Stomach (tissue), 9 donors: ENCODE measurements around the gene SUDS3. TPM values are rescaled to one million over a fixed set of nuclear protein-coding genes. Genes with fewer than 3 reads are reported as not detected.
"Not testable (repeated sequence)": the region's sequence is repeated elsewhere in the genome, so short reads cannot be mapped to it uniquely, and the experiment has no call there.

Experiments used
- DNase-seq, 2 donors: peaks; one replicate each; pipeline versions ENCODE4 v3.0.0 to v3.0.0-alpha.2; 2013 to 2019
- H3K27ac ChIP-seq, 5 donors: fragments of 200-600 bp in 4 of 5; sonication (generic) in 4 of 5; one replicate each; pipeline ENCODE4 v1.5.1; 2013 to 2019; ENCODE audit warnings: mild to moderate bottlenecking in 1 of 5, moderate library complexity in 1 of 5
- H3K27me3 ChIP-seq, 3 donors: fragments of 200-600 bp; sonication (generic); one replicate each; pipeline ENCODE4 v1.5.1; 2017 to 2019; ENCODE audit warnings: mixed run types in 1 of 3
- H3K36me3 ChIP-seq, 4 donors: fragments of 200-600 bp; sonication (generic); 1 replicate in 3 of 4; 2 replicates in 1 of 4; pipeline ENCODE4 v1.5.1; 2016 to 2019
- H3K4me1 ChIP-seq, 4 donors: fragments of 200-600 bp; sonication (generic); one replicate each; pipeline ENCODE4 v1.5.1; 2016 to 2019
- H3K4me3 ChIP-seq, 4 donors: fragments of 200-600 bp; sonication (generic) in 3 of 4; one replicate each; pipeline ENCODE4 v1.5.1; 2016 to 2019; ENCODE audit warnings: mild to moderate bottlenecking in 1 of 4
- H3K9me3 ChIP-seq, 4 donors: fragments of 200-600 bp; sonication (generic); one replicate each; pipeline ENCODE4 v1.5.1; 2016 to 2019
- EP300 ChIP-seq: sonication (generic); formaldehyde crosslinking; IDR thresholded peaks from one replicate; pipeline ENCODE4 v1.6.1; 2017; ENCODE audit warnings: antibody characterized with exemption
- POLR2A ChIP-seq, 4 donors: fragments of 450-650 bp; IDR thresholded peaks; one replicate each; pipeline ENCODE4 v1.6.1; 2016; ENCODE audit warnings: antibody characterized with exemption in 4 of 4, control low read depth in 2 of 4, mild to moderate bottlenecking in 1 of 4, moderate library complexity in 1 of 4
- POLR2AphosphoS5 ChIP-seq, 3 donors: sonication (generic); formaldehyde crosslinking; IDR thresholded peaks; one replicate each; pipeline ENCODE4 v1.6.1; 2016; ENCODE audit warnings: antibody characterized with exemption in 3 of 3
- WGBS, 5 donors: extraction: QIAGEN DNeasy Blood & Tissue Kit in 3 of 5; methylation state at CpG; one replicate each; pipeline versions ENCODE4 v1.1.5 to v1.1.7; 2013 to 2018; 5-methylcytosine and 5-hydroxymethylcytosine counted together
- intact Hi-C: fragments of 100-400 bp; cut with DNase I; formaldehyde crosslinking; loops from one replicate; pipeline ENCODE4 v1.15.1; 2023; ENCODE audit warnings: low total_unique reads
- polyA plus RNA-seq, 3 donors: library from polyadenylated mRNA; stranded (reverse); fragments of 200-250 nt; gene quantifications; one replicate each; pipeline ENCODE4 v1.2.3, GENCODE V29; 2013
- total RNA-seq, 5 donors: library from RNA; depleted of rRNA; stranded (reverse); fragments of >200 nt; gene quantifications; one replicate each; pipeline versions ENCODE4 v1.1.0 to v1.2.3, GENCODE V29; 2014 to 2016
- TF ChIP-seq, protein P1 (sequence below), 7 experiments: fragments of 450-650 bp in 4 of 7; fragments of 200-600 bp in 3 of 7; sonication (generic) in 3 of 7; IDR thresholded peaks; one replicate each; pipeline ENCODE4 v1.5.1; 2016 to 2019; ENCODE audit warnings: antibody characterized with exemption in 7 of 7, control low read depth in 2 of 7, mild to moderate bottlenecking in 1 of 7
- donor health status: healthy with polysubstance abuse.
- donor health status: Bipolar disorder and iron deficiency.
- donor health status: healthy.

SUDS3 gene
- total and polyA plus RNA-seq, 8 donors, result 10.8 to 122 (median 44.4) TPM

DNA sequence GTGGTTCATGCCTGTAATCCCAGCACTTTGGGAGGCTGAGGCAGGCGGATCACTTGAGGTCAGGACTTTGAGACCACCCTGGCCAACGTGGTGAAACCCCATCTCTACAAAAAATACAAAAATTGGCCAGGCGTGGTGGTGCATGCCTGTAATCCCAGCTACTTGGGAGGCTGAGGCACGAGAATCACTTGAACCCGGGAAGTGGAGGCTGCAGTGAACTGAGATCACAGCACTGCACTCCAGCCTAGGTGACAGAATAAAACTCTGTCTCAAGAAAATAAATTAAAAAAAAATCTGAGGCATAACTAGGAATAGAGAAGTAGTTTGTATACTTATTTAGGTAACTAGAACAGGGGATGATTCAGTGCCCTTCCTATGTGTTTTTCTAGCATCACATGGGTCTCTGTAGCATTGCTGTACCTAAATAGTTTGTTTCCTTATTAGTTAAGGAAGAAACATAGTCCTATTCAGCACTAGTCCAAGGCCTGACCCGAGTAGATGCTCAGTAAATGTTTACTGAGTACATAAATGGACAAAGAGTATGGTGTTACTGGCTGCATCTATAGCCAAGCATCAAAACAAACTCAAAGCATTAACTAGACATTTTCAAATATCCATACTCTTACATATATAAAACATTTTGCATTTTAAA is 25.3 kb upstream of the SUDS3 start:
- Histone ChIP-seq H3K9me3 (no peaks in the 10 kb centered on the region), H3K27me3 (no peaks in the 10 kb centered on the region), H3K36me3 (peaks cover 0 to 7% (median 2%) of the 10 kb centered on the region in 4 donors), H3K4me3 (no peak overlapping the region), H3K4me1 (peaks cover 11 to 62% (median 23%) of the 10 kb centered on the region in 4 donors), H3K27ac (peak overlapping the region in 1 of 5 donors; percentile 14)
- TF ChIP-seq, protein P1, sequence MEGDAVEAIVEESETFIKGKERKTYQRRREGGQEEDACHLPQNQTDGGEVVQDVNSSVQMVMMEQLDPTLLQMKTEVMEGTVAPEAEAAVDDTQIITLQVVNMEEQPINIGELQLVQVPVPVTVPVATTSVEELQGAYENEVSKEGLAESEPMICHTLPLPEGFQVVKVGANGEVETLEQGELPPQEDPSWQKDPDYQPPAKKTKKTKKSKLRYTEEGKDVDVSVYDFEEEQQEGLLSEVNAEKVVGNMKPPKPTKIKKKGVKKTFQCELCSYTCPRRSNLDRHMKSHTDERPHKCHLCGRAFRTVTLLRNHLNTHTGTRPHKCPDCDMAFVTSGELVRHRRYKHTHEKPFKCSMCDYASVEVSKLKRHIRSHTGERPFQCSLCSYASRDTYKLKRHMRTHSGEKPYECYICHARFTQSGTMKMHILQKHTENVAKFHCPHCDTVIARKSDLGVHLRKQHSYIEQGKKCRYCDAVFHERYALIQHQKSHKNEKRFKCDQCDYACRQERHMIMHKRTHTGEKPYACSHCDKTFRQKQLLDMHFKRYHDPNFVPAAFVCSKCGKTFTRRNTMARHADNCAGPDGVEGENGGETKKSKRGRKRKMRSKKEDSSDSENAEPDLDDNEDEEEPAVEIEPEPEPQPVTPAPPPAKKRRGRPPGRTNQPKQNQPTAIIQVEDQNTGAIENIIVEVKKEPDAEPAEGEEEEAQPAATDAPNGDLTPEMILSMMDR (IDR thresholded peaks at IDR 0.05), result no peak
- TF ChIP-seq EP300 (no peak), POLR2AphosphoS5 (IDR thresholded peaks at IDR 0.05) (peak in 1 of 3 donors; percentile 37), POLR2A (IDR thresholded peaks at IDR 0.05) (no peak)
- 81 to 85% (median 83%) methylated on average over 6 of the region's 6 CpGs for WGBS, 5 donors
- intact Hi-C loops, result no loop called here
- no peak for DNase-seq

DNA sequence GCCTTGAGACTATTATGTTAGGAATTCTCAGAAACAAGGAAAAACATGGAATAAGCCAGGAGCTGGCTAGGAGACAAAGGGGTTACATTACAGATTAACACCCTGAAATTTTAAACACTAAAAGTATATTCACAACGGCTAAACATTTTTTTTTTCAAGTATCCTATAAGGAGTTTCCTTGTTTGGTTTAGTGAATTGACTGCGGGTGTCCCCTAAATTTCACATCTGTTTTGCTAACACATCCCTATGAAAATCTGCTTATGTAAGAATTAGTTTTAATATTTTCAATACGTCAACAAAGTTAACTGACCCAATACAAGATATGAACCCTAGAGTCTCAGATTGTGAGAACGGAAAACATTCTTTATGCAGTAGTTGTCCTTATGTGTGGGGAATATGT is 22.6 kb upstream of the SUDS3 start:
- no peaks in the 10 kb centered on the region for H3K9me3 ChIP-seq
- WGBS, 5 donors, result 79 to 88% (median 84%) methylated on average over 4 of the region's 4 CpGs
- DNase-seq, result no peak
- no peak overlapping the region for H3K4me3 ChIP-seq
- H3K27me3 ChIP-seq, result no peaks in the 10 kb centered on the region
- peak overlapping the region in 1 of 5 donors; percentile 43 for H3K27ac ChIP-seq
- peaks cover 21 to 57% (median 31%) of the 10 kb centered on the region in 4 donors for H3K4me1 ChIP-seq
- intact Hi-C loops, result no loop called here
- TF ChIP-seq POLR2AphosphoS5 (IDR thresholded peaks at IDR 0.05), result no peak
- TF ChIP-seq, protein P1 (IDR thresholded peaks at IDR 0.05), result no peak
- TF ChIP-seq POLR2A (IDR thresholded peaks at IDR 0.05), result no peak
- no peak for TF ChIP-seq EP300
- H3K36me3 ChIP-seq, result peaks cover 0 to 7% (median 2%) of the 10 kb centered on the region in 4 donors

DNA sequence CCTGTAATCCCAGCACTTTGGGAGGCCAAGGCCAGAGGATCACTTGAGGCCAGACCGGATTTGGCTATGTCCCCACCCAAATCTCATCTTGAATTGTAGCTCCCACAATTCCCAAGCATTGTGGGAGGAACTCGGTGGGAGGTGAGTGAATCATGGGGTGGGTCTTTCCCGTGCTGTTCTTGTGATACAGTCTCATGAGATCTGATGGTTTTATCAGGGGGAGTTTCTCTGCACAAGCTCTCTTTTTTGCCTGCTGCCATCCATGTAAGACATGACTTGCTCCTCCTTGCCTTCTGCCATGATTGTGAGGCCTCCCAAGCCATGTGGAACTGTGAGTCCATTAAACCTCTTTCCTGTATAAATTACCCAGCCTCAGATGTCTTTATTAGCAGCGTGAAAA is 21.9 kb upstream of the SUDS3 start:
- H3K27me3 ChIP-seq, H3K4me3 ChIP-seq, DNase-seq, H3K9me3 ChIP-seq, H3K27ac ChIP-seq, H3K36me3 ChIP-seq, intact Hi-C loops: not testable (repeated sequence)
- peaks cover 21 to 58% (median 33%) of the 10 kb centered on the region in 4 donors for H3K4me1 ChIP-seq
- WGBS, 5 donors, result 91 to 97% (median 95%) methylated on average over 4 of the region's 4 CpGs

DNA sequence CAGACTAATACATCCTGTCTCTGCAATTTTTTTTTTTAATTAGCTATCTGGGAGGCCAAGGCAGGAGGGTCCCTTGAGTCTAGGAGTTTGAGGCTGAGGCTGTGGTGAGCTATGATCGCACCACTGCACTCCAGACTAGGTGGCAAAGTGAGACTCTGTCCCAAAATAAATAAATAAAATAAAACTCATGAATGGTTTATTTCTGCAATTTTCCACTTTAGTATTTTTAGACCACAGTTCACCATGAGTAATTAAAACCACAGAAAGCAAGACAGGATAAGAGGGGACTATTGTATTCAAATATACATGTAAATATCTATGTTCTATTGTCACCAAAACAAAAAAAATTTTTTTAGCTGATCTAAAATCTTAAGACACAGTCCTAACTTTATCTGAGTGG is 21.5 kb upstream of the SUDS3 start:
- Histone ChIP-seq H3K27ac (no peak overlapping the region), H3K4me3 (no peak overlapping the region), H3K4me1 (peaks cover 21 to 62% (median 35%) of the 10 kb centered on the region in 4 donors), H3K27me3 (no peaks in the 10 kb centered on the region), H3K9me3 (no peaks in the 10 kb centered on the region), H3K36me3 (peaks cover 0 to 7% (median 2%) of the 10 kb centered on the region in 4 donors)
- no peak for DNase-seq
- TF ChIP-seq EP300, result no peak
- TF ChIP-seq, protein P1 (IDR thresholded peaks at IDR 0.05), result no peak
- no peak for TF ChIP-seq POLR2A (IDR thresholded peaks at IDR 0.05)
- TF ChIP-seq POLR2AphosphoS5 (IDR thresholded peaks at IDR 0.05), result no peak
- intact Hi-C loops, result no loop called here
- WGBS, 5 donors, result 91 to 97% (median 92%) methylated on average over 1 of the region's 1 CpG

DNA sequence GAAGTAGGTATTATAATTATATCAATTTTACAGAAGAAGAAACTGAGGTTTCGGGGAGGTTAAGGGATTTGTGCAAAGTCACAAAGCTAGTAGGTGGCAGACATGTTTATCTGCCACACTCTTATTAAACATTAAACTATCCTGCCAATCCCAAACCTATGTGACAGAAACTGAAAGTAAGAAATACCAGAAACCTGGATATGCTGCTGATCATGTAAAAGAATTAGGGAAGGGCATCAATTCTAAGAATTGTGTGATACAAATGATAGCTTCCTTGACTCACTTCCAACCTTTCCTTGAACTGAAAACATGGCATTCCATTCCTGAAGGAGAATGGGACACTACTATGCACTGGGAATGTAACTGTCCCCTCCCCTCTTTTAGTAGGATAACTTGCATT is 20.5 kb upstream of the SUDS3 start:
- H3K36me3 ChIP-seq, result peaks cover 0 to 7% (median 2%) of the 10 kb centered on the region in 4 donors
- peaks cover 21 to 69% (median 36%) of the 10 kb centered on the region in 4 donors for H3K4me1 ChIP-seq
- TF ChIP-seq, protein P1 (IDR thresholded peaks at IDR 0.05), result no peak
- TF ChIP-seq EP300 (no peak), POLR2AphosphoS5 (IDR thresholded peaks at IDR 0.05) (no peak), POLR2A (IDR thresholded peaks at IDR 0.05) (no peak)
- intact Hi-C loops, result no loop called here
- 65 to 88% (median 82%) methylated on average over 1 of the region's 1 CpG for WGBS, 5 donors
- no peak overlapping the region for H3K4me3 ChIP-seq
- H3K27ac ChIP-seq, result peak overlapping the region in 2 of 5 donors; percentile 44 to 68
- no peaks in the 10 kb centered on the region for H3K9me3 ChIP-seq
- DNase-seq, result no peak
- H3K27me3 ChIP-seq, result no peaks in the 10 kb centered on the region
